Mucosa of descending colon (tissue), 3 donors: ENCODE results near the gene RAI14. TPM values are rescaled to one million over a fixed set of nuclear protein-coding genes. Genes with fewer than 3 reads are reported as not detected.

ENCODE experiments used
- ATAC-seq: fragments of 200-7000 bp; cut with Tn5 transposase; one replicate; pipeline ENCODE4 v1.9.1; 2020; ENCODE audit warnings: mild to moderate bottlenecking, moderate library complexity
- DNase-seq, 3 donors: peaks; one replicate each; pipeline ENCODE4 v3.0.0-alpha.2; 2020
- H3K36me3 ChIP-seq: fragments of 200-600 bp; one replicate; pipeline ENCODE4 v1.8.0; 2021; ENCODE audit warnings: low read depth, mild to moderate bottlenecking
- H3K4me1 ChIP-seq: fragments of 200-600 bp; one replicate; pipeline ENCODE4 v1.8.0; 2021; ENCODE audit warnings: low read depth, mild to moderate bottlenecking
- H3K4me3 ChIP-seq: fragments of 200-600 bp; one replicate; pipeline ENCODE4 v1.8.0; 2021; ENCODE audit warnings: mild to moderate bottlenecking
- H3K9me3 ChIP-seq: fragments of 200-600 bp; one replicate; pipeline ENCODE4 v1.8.0; 2021; ENCODE audit warnings: mild to moderate bottlenecking
- CTCF ChIP-seq: fragments of 200-600 bp; IDR thresholded peaks from one replicate; pipeline ENCODE4 v1.8.0; 2022; ENCODE audit warnings: antibody characterized with exemption, mild to moderate bottlenecking
- intact Hi-C, 2 donors: fragments of 100-400 bp; cut with DNase I in 1 of 2; cut with micrococcal nuclease in 1 of 2; formaldehyde crosslinking; loops; one replicate each; pipeline versions ENCODE4 v1.11.0 to v1.11.1; 2022; cut with DNase I, micrococcal nuclease
- total RNA-seq, 3 donors: library from RNA; stranded (reverse); fragmentation: NEBNext Ultra II Directional in 2 of 3; extraction: Animal tissue kit (Norgen Biotek cat#: 25700) in 2 of 3; gene quantifications; one replicate each; pipeline versions ENCODE4 v1.2.1 to v1.2.4, GENCODE V29; 2021 to 2023
- donor health status: DM: no; HTN: no; CAD: no; lungs with moderate emphysema.
- donor health status: DM: no; HTN: no; CAD: no.
- donor health status: DM: no; HTN: yes; CAD: no.

RAI14 gene
- total RNA-seq, 3 donors from 2014 or later = 14.0 to 41.0 (median 23.4) TPM

DNA sequence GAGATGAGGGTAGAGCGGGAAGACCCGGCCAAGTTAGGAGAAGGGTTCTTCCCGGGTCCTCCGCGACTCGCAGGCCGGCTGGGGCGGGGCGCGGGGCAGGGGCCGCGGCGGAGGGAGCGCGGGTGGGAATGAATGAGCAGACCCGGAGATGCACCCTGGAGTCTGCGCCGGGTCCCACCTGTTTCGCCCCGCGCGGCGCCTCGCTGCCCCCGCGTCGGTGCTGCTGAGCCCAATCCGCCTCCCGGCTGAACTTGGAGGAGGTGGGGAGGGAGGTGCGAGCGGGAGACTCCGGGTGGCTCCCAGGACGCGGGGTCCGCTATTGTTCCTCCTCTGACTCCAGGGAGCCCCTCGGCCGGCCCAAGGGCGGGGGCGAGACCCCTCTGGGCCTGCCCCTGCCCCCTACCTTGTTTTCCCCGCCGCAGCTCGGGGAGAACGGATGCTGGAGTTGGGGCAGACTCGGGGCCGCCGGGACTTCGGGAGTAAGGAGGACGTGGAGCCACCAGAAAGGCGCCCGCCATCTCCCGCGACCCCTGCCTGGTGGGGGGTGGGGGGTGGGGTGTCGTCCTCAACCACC is 659 bp downstream of the RAI14 start:
- H3K36me3 ChIP-seq = no peaks in the 10 kb centered on the region
- peak overlapping the region; percentile 72 for H3K4me3 ChIP-seq
- intact Hi-C loops = no loop called here
- no peaks in the 10 kb centered on the region for H3K9me3 ChIP-seq
- ATAC-seq (peak; percentile 45), DNase-seq (peak; percentile 23 to 50 (median 45))
- H3K4me1 ChIP-seq = peaks cover 11% of the 10 kb centered on the region
- no peak for TF ChIP-seq CTCF

DNA sequence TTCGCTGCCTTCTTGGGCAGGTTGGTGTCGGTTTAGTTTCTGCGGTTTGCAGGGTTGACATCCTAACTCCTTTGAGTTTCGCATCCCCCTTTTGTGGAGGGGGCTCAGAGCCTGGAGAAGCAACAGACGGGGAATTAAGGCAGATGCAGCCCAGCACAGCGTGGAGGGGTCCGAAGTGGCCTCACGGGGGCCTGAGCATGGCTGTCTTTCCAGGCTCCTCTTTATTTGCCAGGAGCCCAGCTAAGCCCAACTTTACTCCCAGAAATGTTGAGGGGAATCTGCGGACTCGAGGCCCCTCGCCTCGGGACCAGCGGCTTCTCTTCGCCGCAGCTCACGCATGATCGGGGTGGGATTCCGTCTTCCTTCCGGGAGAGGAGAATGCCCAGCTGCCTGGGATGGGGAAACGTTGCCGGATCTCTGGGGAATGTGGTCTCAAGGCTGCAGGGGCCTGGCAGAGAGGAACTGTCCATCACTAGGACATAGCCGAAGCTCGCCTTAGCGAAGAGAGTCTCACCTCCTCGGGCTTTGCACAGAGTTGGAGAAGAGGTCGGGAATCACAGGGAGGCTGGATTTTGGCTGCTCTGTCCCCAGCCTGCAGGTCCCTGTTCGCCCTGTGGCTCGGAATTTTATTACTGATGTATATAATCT is 1.3 kb downstream of the RAI14 start:
- DNase-seq (peak in 2 of 3 donors; percentile 16 to 33), ATAC-seq (peak; percentile 7)
- Histone ChIP-seq H3K9me3 (no peaks in the 10 kb centered on the region), H3K4me3 (no peak overlapping the region), H3K4me1 (peaks cover 11% of the 10 kb centered on the region), H3K36me3 (no peaks in the 10 kb centered on the region)
- no peak for TF ChIP-seq CTCF
- intact Hi-C loops = no loop called here

GRCh38 chr5:34657988-34658387 is 1.9 kb downstream of the RAI14 start:
- no peak for TF ChIP-seq CTCF
- intact Hi-C loops = no loop called here
- Histone ChIP-seq H3K4me3 (no peak overlapping the region), H3K36me3 (no peaks in the 10 kb centered on the region), H3K9me3 (no peaks in the 10 kb centered on the region), H3K4me1 (peaks cover 11% of the 10 kb centered on the region)
- ATAC-seq = no peak
- no peak for DNase-seq

- H3K4me3 ChIP-seq = no peak overlapping the region
- no peak for DNase-seq
- H3K4me1 ChIP-seq = peaks cover 11% of the 10 kb centered on the region
- no peak for TF ChIP-seq CTCF
- no peak for ATAC-seq
- intact Hi-C loops = no loop called here
- H3K9me3 ChIP-seq = no peaks in the 10 kb centered on the region
- no peaks in the 10 kb centered on the region for H3K36me3 ChIP-seq
These were observed 3.0 kb downstream of the RAI14 start for GRCh38 chr5:34659168-34659567.

- no peaks in the 10 kb centered on the region for H3K9me3 ChIP-seq
- H3K4me3 ChIP-seq = no peak overlapping the region
- TF ChIP-seq CTCF = no peak
- intact Hi-C loops = no loop called here
- ATAC-seq = no peak
- H3K4me1 ChIP-seq = peaks cover 11% of the 10 kb centered on the region
- H3K36me3 ChIP-seq = no peaks in the 10 kb centered on the region
- no peak for DNase-seq
These were observed 4.3 kb downstream of the RAI14 start for GRCh38 chr5:34660444-34660843.
